Lower leg skin (tissue), 4 donors: Measurements from ENCODE around the gene TMTC2. TPM values are rescaled to one million over a fixed set of nuclear protein-coding genes. Genes with fewer than 3 reads are reported as not detected.

Experiments
- DNase-seq, 2 donors: peaks; one replicate each; pipeline ENCODE4 v3.0.0-alpha.2; 2019; ENCODE audit warnings: low spot score in 2 of 2
- H3K4me3 ChIP-seq: fragments of 200-600 bp; sonication (generic); 2 replicates; pipeline ENCODE4 v1.5.1; 2017; ENCODE audit warnings: mild to moderate bottlenecking, low read depth; ENCODE audit not compliant: poor library complexity, severe bottlenecking
- CTCF ChIP-seq, 3 donors: fragments of 450-650 bp; IDR thresholded peaks; one replicate each; pipeline ENCODE4 v1.5.1; 2016; ENCODE audit warnings: antibody characterized with exemption in 3 of 3, mild to moderate bottlenecking in 3 of 3, moderate library complexity in 2 of 3
- POLR2A ChIP-seq, 2 donors: fragments of 450-650 bp; IDR thresholded peaks; one replicate each; pipeline ENCODE4 v1.6.1; 2016 to 2017; ENCODE audit warnings: antibody characterized with exemption in 2 of 2, mild to moderate bottlenecking in 1 of 2, moderate library complexity in 1 of 2
- WGBS, 2 donors: methylation state at CpG; one replicate each; pipeline ENCODE4 v1.1.5; 2018; 5-methylcytosine and 5-hydroxymethylcytosine counted together
- intact Hi-C: fragments of 100-400 bp; cut with DNase I; formaldehyde crosslinking; loops from one replicate; pipeline ENCODE4 v1.15.0; 2023; ENCODE audit warnings: low total_unique reads
- total RNA-seq, 4 donors: library from RNA; depleted of rRNA; stranded (reverse); fragments of >200 nt; gene quantifications; one replicate each; pipeline ENCODE4 v1.1.0, GENCODE V29; 2016

Gene TMTC2
- total RNA-seq, 4 donors from 2014 or later: 12.9 to 17.4 (median 14.5) TPM

DNA sequence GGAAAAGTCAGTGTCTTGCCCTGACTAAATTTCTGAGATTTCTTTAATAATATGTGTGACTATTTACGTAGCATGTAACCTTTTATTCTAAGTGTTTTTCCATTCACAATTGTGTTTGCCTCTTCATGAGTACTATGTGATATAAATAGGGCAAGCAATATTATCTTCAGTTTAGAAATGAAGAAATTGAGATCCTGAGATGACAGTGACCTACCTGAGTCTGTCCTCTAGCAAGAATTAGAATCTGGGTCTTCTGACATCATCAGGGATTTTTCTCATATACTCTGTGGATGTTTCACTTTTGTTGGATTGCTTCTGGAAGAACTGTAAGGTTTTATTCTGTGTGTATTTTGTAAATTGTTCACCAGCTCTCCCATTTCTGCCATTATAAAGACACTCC lies 35.0 kb downstream of the TMTC2 start:
- TF ChIP-seq POLR2A (IDR thresholded peaks at IDR 0.05) (no peak), CTCF (IDR thresholded peaks at IDR 0.05) (no peak)
- no peak overlapping the region for H3K4me3 ChIP-seq
- 93 to 94% methylated on average over 1 of the region's 1 CpG for WGBS, 2 donors
- no peak for DNase-seq
- intact Hi-C loops: no loop called here

- TF ChIP-seq POLR2A (IDR thresholded peaks at IDR 0.05) (no peak), CTCF (IDR thresholded peaks at IDR 0.05) (no peak)
- no peak for DNase-seq
- no peak overlapping the region for H3K4me3 ChIP-seq
- intact Hi-C loops: no loop called here
- 80 to 88% methylated on average over 4 of the region's 4 CpGs for WGBS, 2 donors
These were observed 36.4 kb downstream of the TMTC2 start for GRCh38 chr12:82723093-82723492.

DNA sequence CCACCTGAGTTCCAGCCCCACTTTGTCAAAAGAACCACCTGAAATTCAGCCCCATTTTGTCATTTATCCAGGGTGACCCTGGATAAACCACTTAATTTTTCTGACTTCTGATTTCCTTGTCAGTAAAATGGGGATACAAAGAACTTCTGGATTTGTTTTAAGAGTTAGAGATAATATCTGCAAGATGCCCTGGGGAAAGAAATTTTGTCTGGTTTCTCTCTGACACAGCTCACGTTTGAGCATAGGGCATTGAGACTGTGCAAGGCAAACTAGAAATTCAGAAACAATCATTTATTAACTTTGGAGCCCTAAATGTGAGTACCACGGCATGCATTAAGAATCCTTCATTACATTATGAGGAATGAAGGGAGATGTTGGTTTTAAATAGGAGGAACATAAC lies 37.2 kb downstream of the TMTC2 start:
- no peak for DNase-seq
- TF ChIP-seq POLR2A (IDR thresholded peaks at IDR 0.05): no peak
- no peak for TF ChIP-seq CTCF (IDR thresholded peaks at IDR 0.05)
- H3K4me3 ChIP-seq: no peak overlapping the region
- intact Hi-C loops: no loop called here
- WGBS, 2 donors: 57 to 68% methylated on average over 2 of the region's 2 CpGs

DNA sequence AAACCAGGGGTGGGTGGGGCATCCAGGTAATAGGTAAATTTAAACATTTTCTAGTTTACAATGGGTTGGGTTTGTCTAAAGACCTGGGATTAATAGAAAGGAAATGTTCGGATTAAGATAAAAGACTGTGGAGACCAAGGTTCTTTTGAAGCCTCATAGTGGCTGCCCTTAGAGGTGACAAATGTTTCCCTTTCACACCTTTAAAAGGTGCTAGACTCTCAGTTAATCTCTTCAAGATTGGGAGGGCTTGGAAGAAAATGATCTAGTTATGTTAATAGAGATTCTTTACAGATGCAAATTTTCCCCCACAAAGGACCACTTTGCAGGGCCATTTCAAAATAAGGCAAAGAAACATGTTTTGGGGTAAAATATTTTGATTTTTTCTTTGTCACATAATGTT lies 39.0 kb downstream of the TMTC2 start:
- no peak for TF ChIP-seq POLR2A (IDR thresholded peaks at IDR 0.05)
- TF ChIP-seq CTCF (IDR thresholded peaks at IDR 0.05): no peak
- H3K4me3 ChIP-seq: no peak overlapping the region
- intact Hi-C loops: no loop called here
- no peak for DNase-seq
- 92 to 97% methylated on average over 1 of the region's 1 CpG for WGBS, 2 donors

- TF ChIP-seq CTCF (IDR thresholded peaks at IDR 0.05): no peak
- no peak for TF ChIP-seq POLR2A (IDR thresholded peaks at IDR 0.05)
- intact Hi-C loops: no loop called here
- H3K4me3 ChIP-seq: no peak overlapping the region
- 90 to 94% methylated on average over 2 of the region's 2 CpGs for WGBS, 2 donors
- no peak for DNase-seq
These were observed 41.2 kb downstream of the TMTC2 start for GRCh38 chr12:82727886-82728285.

GRCh38 chr12:82728710-82729109 lies 42.0 kb downstream of the TMTC2 start:
- intact Hi-C loops: no loop called here
- no peak overlapping the region for H3K4me3 ChIP-seq
- TF ChIP-seq POLR2A (IDR thresholded peaks at IDR 0.05): no peak
- no peak for TF ChIP-seq CTCF (IDR thresholded peaks at IDR 0.05)
- WGBS, 2 donors: 96 to 99% methylated on average over 10 to 20 of the region's 22 CpGs
- no peak for DNase-seq
